PC-3 (cell line): Measurements from ENCODE around the gene ESPN. TPM values are rescaled to one million over a fixed set of nuclear protein-coding genes. Genes with fewer than 3 reads are reported as not detected.

Experiments used
- ATAC-seq: fragments of 200-7000 bp; cut with Tn5 transposase; 2 replicates; pipeline ENCODE4 v1.9.1; 2020; ENCODE audit warnings: mild to moderate bottlenecking, moderate library complexity
- BruUV-seq: library from RNA; stranded (reverse); fragments of 400-500 nt; replicated peaks from 2 replicates; lab custom pipeline; 2021; lab: Mats Ljungman, UMichigan
- CTCF ChIA-PET: fragments of 300-600 bp; sonication (Branson Sonifier 250); formaldehyde crosslinking; loops from one replicate; lab custom pipeline; 2022; ENCODE audit warnings: antibody characterized with exemption; lab: Charles Lee
- POLR2A ChIA-PET: fragments of 300-600 bp; sonication (Branson Sonifier 250); formaldehyde crosslinking; loops from one replicate; lab custom pipeline; 2022; ENCODE audit warnings: antibody characterized with exemption; ENCODE audit not compliant: unreplicated experiment; lab: Charles Lee
- DNase-seq: peaks from one replicate; pipeline ENCODE4 v3.0.0-alpha.2; 2015
- H2AFZ ChIP-seq: fragments of 300-600 bp; sonication (generic); 2 replicates; pipeline ENCODE4 v1.6.0; 2016; ENCODE audit warnings: antibody characterized with exemption, low read length
- H3F3A ChIP-seq: fragments of 300-600 bp; sonication (generic); one replicate; pipeline ENCODE4 v1.6.0; 2017; ENCODE audit warnings: antibody characterized with exemption, low read length, control low read depth, mild to moderate bottlenecking; ENCODE audit not compliant: unreplicated experiment
- H3K27ac ChIP-seq: fragments of 300-600 bp; sonication (generic); 2 replicates; pipeline ENCODE4 v1.5.1; 2016; ENCODE audit warnings: mild to moderate bottlenecking, low read length
- H3K27me3 ChIP-seq: fragments of 300-600 bp; sonication (generic); 2 replicates; pipeline ENCODE4 v1.6.1; 2016; ENCODE audit warnings: low read length, mixed read lengths
- H3K36me3 ChIP-seq: fragments of 300-600 bp; sonication (generic); 2 replicates; pipeline ENCODE4 v1.6.1; 2016; ENCODE audit warnings: low read depth, mixed run types, low read length, mixed read lengths
- H3K4me1 ChIP-seq: fragments of 300-600 bp; sonication (generic); 2 replicates; pipeline ENCODE4 v1.5.1; 2016; ENCODE audit warnings: low read length; ENCODE audit not compliant: insufficient read depth
- H3K4me2 ChIP-seq: fragments of 300-600 bp; sonication (generic); 2 replicates; pipeline ENCODE4 v1.6.0; 2016; ENCODE audit warnings: low read length
- H3K4me3 ChIP-seq: fragments of 300-600 bp; sonication (generic); 2 replicates; pipeline ENCODE4 v1.5.1; 2016; ENCODE audit warnings: mild to moderate bottlenecking, low read length, mixed read lengths
- H3K79me2 ChIP-seq: fragments of 300-600 bp; sonication (generic); 2 replicates; pipeline ENCODE4 v1.6.1; 2017; ENCODE audit warnings: low read length, mixed read lengths
- H3K9ac ChIP-seq: fragments of 300-600 bp; sonication (generic); 2 replicates; pipeline ENCODE4 v1.6.0; 2016; ENCODE audit warnings: mild to moderate bottlenecking, low read length
- H3K9me2 ChIP-seq: fragments of 300-600 bp; sonication (generic); replicated peaks from 2 replicates; pipeline ENCODE4 v1.6.1; 2016; ENCODE audit warnings: mixed run types, low read length, mixed read lengths
- H3K9me3 ChIP-seq: fragments of 300-600 bp; sonication (generic); 2 replicates; pipeline ENCODE4 v1.6.1; 2016; ENCODE audit warnings: low read length, mixed read lengths
- H4K20me1 ChIP-seq: fragments of 300-600 bp; sonication (generic); 2 replicates; pipeline ENCODE4 v1.6.1; 2016; ENCODE audit warnings: low read length, mixed read lengths
- CTCF ChIP-seq: fragments of 300-600 bp; sonication (generic); conservative IDR thresholded peaks from 2 replicates; pipeline ENCODE4 v1.5.1; 2017; ENCODE audit warnings: antibody characterized with exemption, low read depth, mild to moderate bottlenecking, low read length
- EZH2 ChIP-seq: fragments of 300-600 bp; sonication (generic); IDR thresholded peaks from one replicate; pipeline ENCODE4 v1.6.1; 2017; ENCODE audit warnings: antibody characterized with exemption, mild to moderate bottlenecking, low read length; ENCODE audit not compliant: unreplicated experiment
- EZH2phosphoT487 ChIP-seq: fragments of 300-600 bp; sonication (generic); IDR thresholded peaks from 2 replicates; pipeline ENCODE4 v1.6.1; 2018; ENCODE audit warnings: mild to moderate bottlenecking, antibody characterized with exemption, low read length, borderline replicate concordance
- intact Hi-C: fragments of 100-400 bp; cut with micrococcal nuclease; formaldehyde crosslinking; loops from 2 replicates; pipeline ENCODE4 v1.9.0; 2023
- total RNA-seq: library from RNA; depleted of rRNA; stranded (reverse); fragments of >200 nt; gene quantifications from 2 replicates; pipeline ENCODE4 v1.2.3, GENCODE V29; 2014

Gene ESPN
- total RNA-seq, 1 experiment from 2014 or later = 11.1 TPM

- Histone ChIP-seq H3K36me3 (peaks cover 5% of the 10 kb centered on the region; the same call in 1 of the 2 replicates), H3K9me2 (no peaks in the 10 kb centered on the region), H3K9me3 (no peaks in the 10 kb centered on the region), H3K9ac (no peak overlapping the region), H3K4me1 (no peaks in the 10 kb centered on the region), H3K79me2 (no peaks in the 10 kb centered on the region), H3K4me3 (no peak overlapping the region), H3K27me3 (peaks cover 15% of the 10 kb centered on the region), H3F3A (no peaks in the 10 kb centered on the region), H3K27ac (no peak overlapping the region), H2AFZ (no peak overlapping the region), H3K4me2 (no peak overlapping the region), H4K20me1 (no peaks in the 10 kb centered on the region)
- ChIA-PET CTCF (no interaction called here), POLR2A (no interaction called here)
- DNase-seq (no peak), ATAC-seq (0 out of 2 replicates have a peak, but pooled peaks have one; percentile 8)
- BruUV-seq = no TSS peak
- intact Hi-C loops = no loop called here
- TF ChIP-seq EZH2phosphoT487 = no peak
- TF ChIP-seq EZH2 = no peak
- 0 out of 2 replicates have a peak, but pooled peaks have one; percentile 10 for TF ChIP-seq CTCF
Measured at GRCh38 chr1:6456800-6457466, 32.4 kb downstream of the ESPN start.

- no peaks in the 10 kb centered on the region for H3F3A ChIP-seq
- H3K36me3 ChIP-seq = peaks cover 16% of the 10 kb centered on the region
- H3K4me1 ChIP-seq = no peaks in the 10 kb centered on the region
- ATAC-seq (no peak), DNase-seq (no peak)
- no peak overlapping the region for H3K27ac ChIP-seq
- peaks cover 5% of the 10 kb centered on the region; the same call in 1 of the 2 replicates for H3K27me3 ChIP-seq
- no TSS peak for BruUV-seq
- CTCF ChIA-PET = interaction anchor here (0.6 kb wide), 1 partner anchor 138 kb away, joined by 5 read pairs; no protein-coding TSS in a partner anchor
- H3K9ac ChIP-seq = no peak overlapping the region
- H3K79me2 ChIP-seq = no peaks in the 10 kb centered on the region
- no peaks in the 10 kb centered on the region for H4K20me1 ChIP-seq
- H3K9me2 ChIP-seq = no peaks in the 10 kb centered on the region
- no peak for TF ChIP-seq EZH2phosphoT487
- TF ChIP-seq EZH2 = no peak
- TF ChIP-seq CTCF = no peak
- no peak overlapping the region for H2AFZ ChIP-seq
- intact Hi-C loops = no loop called here
- no peak overlapping the region for H3K4me2 ChIP-seq
- POLR2A ChIA-PET = no interaction called here
- H3K9me3 ChIP-seq = no peaks in the 10 kb centered on the region
- no peak overlapping the region for H3K4me3 ChIP-seq
Measured at GRCh38 chr1:6459850-6460265, 35.3 kb downstream of the ESPN start.
